Measurements from ENCODE around the gene ADD3.

- TF ChIP-seq ZNF384 (IDR thresholded peaks at IDR 0.05): no peak
- TF ChIP-seq, protein P1, sequence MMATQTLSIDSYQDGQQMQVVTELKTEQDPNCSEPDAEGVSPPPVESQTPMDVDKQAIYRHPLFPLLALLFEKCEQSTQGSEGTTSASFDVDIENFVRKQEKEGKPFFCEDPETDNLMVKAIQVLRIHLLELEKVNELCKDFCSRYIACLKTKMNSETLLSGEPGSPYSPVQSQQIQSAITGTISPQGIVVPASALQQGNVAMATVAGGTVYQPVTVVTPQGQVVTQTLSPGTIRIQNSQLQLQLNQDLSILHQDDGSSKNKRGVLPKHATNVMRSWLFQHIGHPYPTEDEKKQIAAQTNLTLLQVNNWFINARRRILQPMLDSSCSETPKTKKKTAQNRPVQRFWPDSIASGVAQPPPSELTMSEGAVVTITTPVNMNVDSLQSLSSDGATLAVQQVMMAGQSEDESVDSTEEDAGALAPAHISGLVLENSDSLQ (IDR thresholded peaks at IDR 0.05): no peak
Measured at GRCh38 chr10:109974504-109975191, 33.1 kb upstream of the ADD3 start.
